Osteocyte (in vitro differentiated cells): ENCODE measurements around the gene RETREG2. TPM values are rescaled to one million over a fixed set of nuclear protein-coding genes. Genes with fewer than 3 reads are reported as not detected.

Experiments used
- DNase-seq: peaks from one replicate; pipeline ENCODE4 v3.0.0; 2021; ENCODE audit warnings: mixed read lengths; ENCODE audit not compliant: unreplicated experiment; ENCODE audit errors: extremely low spot score
- H3K27ac Mint-ChIP-seq: one replicate; pipeline ENCODE4 v1.8.0; 2021; ENCODE audit warnings: mild to moderate bottlenecking, mixed read lengths; ENCODE audit not compliant: unreplicated experiment
- H3K27me3 Mint-ChIP-seq: one replicate; pipeline ENCODE4 v1.8.0; 2021; ENCODE audit warnings: mixed read lengths; ENCODE audit not compliant: unreplicated experiment
- H3K36me3 Mint-ChIP-seq: one replicate; pipeline ENCODE4 v1.8.0; 2021; ENCODE audit warnings: mixed read lengths; ENCODE audit not compliant: unreplicated experiment
- H3K4me1 Mint-ChIP-seq: one replicate; pipeline ENCODE4 v1.8.0; 2021; ENCODE audit warnings: mixed read lengths; ENCODE audit not compliant: unreplicated experiment
- H3K4me3 Mint-ChIP-seq: one replicate; pipeline ENCODE4 v1.8.0; 2021; ENCODE audit warnings: mild to moderate bottlenecking, moderate library complexity, mixed read lengths; ENCODE audit not compliant: unreplicated experiment
- H3K9me3 Mint-ChIP-seq: one replicate; pipeline ENCODE4 v1.8.0; 2021; ENCODE audit warnings: mixed read lengths; ENCODE audit not compliant: unreplicated experiment
- CTCF ChIP-seq: fragments of 200-600 bp; sonication (generic); IDR thresholded peaks from 2 replicates; pipeline ENCODE4 v1.5.0; 2021; ENCODE audit warnings: antibody characterized with exemption, mild to moderate bottlenecking, moderate library complexity
- total RNA-seq: library from RNA; stranded (reverse); gene quantifications from 2 replicates; pipeline ENCODE4 v1.2.1, GENCODE V29; 2021

Gene RETREG2
- total RNA-seq, 1 donor from 2014 or later: 101 TPM

DNA sequence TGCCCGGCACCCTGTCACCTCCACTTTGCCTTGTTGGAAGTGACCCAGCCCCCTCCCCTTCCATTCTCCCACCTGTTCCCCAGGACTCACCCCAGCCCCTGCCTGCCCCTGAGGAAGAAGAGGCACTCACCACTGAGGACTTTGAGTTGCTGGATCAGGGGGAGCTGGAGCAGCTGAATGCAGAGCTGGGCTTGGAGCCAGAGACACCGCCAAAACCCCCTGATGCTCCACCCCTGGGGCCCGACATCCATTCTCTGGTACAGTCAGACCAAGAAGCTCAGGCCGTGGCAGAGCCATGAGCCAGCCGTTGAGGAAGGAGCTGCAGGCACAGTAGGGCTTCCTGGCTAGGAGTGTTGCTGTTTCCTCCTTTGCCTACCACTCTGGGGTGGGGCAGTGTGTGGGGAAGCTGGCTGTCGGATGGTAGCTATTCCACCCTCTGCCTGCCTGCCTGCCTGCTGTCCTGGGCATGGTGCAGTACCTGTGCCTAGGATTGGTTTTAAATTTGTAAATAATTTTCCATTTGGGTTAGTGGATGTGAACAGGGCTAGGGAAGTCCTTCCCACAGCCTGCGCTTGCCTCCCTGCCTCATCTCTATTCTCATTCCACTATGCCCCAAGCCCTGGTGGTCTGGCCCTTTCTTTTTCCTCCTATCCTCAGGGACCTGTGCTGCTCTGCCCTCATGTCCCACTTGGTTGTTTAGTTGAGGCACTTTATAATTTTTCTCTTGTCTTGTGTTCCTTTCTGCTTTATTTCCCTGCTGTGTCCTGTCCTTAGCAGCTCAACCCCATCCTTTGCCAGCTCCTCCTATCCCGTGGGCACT lies 4.5 kb downstream of the RETREG2 start:
- peaks cover 35% of the 10 kb centered on the region for H3K36me3 Mint-ChIP-seq
- no peak overlapping the region for H3K27ac Mint-ChIP-seq
- no peak overlapping the region for H3K4me3 Mint-ChIP-seq
- no peak for DNase-seq
- H3K27me3 Mint-ChIP-seq: no peaks in the 10 kb centered on the region
- no peak for TF ChIP-seq CTCF
- H3K4me1 Mint-ChIP-seq: peaks cover 8% of the 10 kb centered on the region
- H3K9me3 Mint-ChIP-seq: no peaks in the 10 kb centered on the region

- Mint-ChIP-seq H3K27ac (no peak overlapping the region), H3K9me3 (no peaks in the 10 kb centered on the region), H3K36me3 (peaks cover 35% of the 10 kb centered on the region), H3K4me1 (peaks cover 7% of the 10 kb centered on the region), H3K4me3 (no peak overlapping the region), H3K27me3 (no peaks in the 10 kb centered on the region)
- no peak for DNase-seq
- TF ChIP-seq CTCF: no peak
Observed at GRCh38 chr2:219183151-219183772, 5.2 kb downstream of the RETREG2 start.

- no peak for TF ChIP-seq CTCF
- Mint-ChIP-seq H3K9me3 (no peaks in the 10 kb centered on the region), H3K27me3 (no peaks in the 10 kb centered on the region), H3K36me3 (peaks cover 35% of the 10 kb centered on the region), H3K4me3 (no peak overlapping the region), H3K27ac (peak overlapping the region; percentile 15), H3K4me1 (peaks cover 3% of the 10 kb centered on the region)
- DNase-seq: no peak
Observed at GRCh38 chr2:219184121-219184520, 6.0 kb downstream of the RETREG2 start.

DNA sequence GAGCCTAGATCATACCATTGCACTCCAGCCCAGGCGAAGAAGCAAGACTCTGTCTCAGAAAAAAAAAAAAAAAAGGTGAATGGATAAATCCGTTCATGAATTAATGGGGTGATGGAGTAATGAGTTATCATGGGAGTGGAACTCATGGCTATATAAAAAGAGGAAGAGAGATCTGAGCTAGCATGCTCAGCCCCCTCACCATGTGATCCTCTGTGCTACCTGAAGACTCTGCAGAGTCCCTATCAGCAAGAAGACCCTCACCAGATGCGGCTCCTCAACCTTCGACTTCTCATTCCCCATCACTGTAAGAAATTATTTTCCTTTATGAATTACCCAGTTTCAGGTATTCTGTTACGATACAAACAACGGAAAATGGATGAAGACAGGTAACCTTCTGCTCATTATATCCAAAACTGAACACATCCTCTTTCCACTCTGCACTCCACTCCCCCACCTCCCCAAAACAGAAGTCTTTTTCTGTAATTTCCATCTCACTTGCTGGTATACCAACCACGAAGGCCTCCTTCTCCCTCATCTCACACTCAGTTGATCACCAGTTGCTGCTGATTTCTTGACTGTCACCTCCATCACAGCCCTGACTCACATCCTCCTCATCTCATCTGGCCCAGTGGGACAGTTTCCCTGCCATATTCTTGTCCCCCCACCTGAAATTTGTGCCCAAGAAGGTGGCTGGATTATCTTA lies 8.8 kb downstream of the RETREG2 start:
- Mint-ChIP-seq H3K36me3 (peaks cover 20% of the 10 kb centered on the region), H3K4me3 (no peak overlapping the region), H3K27me3 (no peaks in the 10 kb centered on the region), H3K27ac (no peak overlapping the region), H3K4me1 (no peaks in the 10 kb centered on the region), H3K9me3 (no peaks in the 10 kb centered on the region)
- no peak for TF ChIP-seq CTCF
- DNase-seq: no peak

DNA sequence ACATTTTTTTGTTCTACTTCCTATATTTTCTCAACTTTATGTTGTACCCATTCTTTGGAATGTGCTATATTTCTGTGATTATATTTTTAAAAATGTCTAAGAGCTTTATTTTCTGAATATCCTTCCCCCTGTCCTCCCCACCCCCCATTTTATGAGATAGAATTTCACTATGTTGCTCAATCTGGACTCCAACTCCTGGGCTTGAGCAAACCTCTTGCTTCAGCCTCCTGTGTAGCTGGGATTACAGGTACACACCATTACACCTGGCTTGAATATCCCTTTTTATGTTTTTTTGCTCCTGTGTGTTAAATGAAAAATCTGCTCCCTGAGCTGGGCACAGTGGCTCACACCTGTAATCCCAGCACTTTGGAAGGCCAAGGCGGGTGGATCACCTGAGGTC lies 19.3 kb downstream of the RETREG2 start:
- no peak for DNase-seq
- Mint-ChIP-seq H3K27ac (no peak overlapping the region), H3K4me3 (no peak overlapping the region), H3K9me3 (no peaks in the 10 kb centered on the region), H3K36me3 (no peaks in the 10 kb centered on the region), H3K27me3 (peaks cover 20% of the 10 kb centered on the region), H3K4me1 (no peaks in the 10 kb centered on the region)
- TF ChIP-seq CTCF: no peak
